GM21825 (cell line): ENCODE results near the gene MGST2.
"Not testable (repeated sequence)": the region's sequence is repeated elsewhere in the genome, so short reads cannot be mapped to it uniquely, and the experiment has no call there.

ENCODE experiments used
- ATAC-seq: cut with Tn5 transposase; IDR thresholded peaks from one replicate; pipeline ENCODE4 v1.9.1; 2021; ENCODE audit warnings: mild to moderate bottlenecking, moderate library complexity; ENCODE audit not compliant: unreplicated experiment

Gene MGST2

DNA sequence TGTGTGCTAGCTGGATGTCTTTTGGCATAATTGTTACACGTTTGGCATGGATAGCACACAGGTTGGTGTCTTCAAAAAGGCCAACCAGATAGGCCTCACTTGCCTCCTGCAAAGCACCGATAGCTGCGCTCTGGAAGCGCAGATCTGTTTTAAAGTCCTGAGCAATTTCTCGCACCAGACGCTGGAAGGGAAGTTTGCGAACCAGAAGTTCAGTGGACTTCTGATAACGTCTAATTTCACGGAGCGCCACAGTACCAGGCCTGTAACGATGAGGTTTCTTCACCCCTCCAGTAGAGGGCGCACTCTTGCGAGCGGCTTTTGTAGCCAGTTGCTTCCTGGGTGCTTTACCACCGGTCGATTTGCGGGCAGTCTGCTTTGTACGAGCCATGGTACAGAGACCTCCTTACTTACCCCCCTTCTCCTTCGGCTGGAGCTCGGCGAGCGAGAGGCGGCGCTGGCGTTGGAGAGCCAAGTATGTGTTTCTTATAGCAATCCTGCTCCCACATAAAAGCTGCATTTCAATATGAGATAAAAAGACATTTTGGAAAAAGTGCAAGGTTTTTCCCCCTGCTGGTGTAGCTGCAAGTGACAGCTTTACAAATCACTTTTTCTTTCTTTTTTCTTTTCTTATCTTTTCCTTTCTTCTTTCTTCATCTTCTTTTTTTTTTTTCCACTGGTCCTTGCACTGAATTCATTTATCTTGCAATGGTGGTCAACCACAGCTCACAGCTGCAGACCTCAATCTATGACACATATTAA lies 32.7 kb downstream of the MGST2 start:
- not testable (repeated sequence) for ATAC-seq

DNA sequence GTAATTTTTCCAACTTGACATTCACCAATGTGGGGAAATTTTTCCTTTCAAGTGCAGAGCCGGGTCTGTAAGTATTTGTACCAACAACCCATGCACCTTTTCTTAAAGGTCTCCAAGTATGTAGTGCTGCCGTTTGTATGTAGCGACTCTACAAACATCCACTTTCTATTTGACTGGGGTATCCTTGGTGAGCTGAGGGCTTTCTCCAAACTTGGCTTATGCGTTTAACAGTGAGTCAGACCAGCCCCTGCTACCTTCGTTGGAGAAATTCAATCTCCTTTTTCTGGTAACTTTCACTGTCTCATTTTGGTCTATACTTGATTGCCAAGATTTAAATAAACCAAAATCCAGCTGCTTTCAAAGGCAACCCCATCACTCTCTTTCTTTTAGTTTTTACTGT lies 34.9 kb downstream of the MGST2 start:
- no peak for ATAC-seq

DNA sequence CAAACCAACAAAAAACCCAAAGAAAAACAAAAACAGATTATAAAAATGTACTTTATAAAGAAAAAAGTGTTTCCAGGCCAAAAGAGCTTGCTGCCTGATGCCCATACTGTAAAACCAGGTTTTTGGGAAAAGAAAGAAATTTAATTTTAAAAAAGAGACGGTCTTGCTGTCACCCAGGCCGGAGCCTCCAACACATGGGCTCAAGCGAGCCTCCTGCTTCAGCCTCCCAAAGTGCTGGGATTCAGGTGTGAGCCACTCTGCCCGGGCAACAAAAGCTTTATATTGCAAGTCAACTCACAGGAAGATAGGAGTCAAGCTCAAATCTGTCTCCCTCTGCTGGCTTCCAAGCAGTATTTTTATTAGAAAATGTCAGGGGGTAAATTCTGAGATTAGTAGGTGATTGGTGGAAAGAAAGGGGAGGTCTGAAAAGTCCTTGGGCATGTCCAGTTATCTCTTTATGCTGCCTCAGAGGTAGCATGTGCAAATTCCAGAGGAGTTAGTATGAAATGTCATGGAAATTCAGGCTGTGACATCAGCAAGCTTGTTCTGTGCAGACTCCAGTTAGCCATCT lies 39.4 kb downstream of the MGST2 start:
- ATAC-seq: no peak

DNA sequence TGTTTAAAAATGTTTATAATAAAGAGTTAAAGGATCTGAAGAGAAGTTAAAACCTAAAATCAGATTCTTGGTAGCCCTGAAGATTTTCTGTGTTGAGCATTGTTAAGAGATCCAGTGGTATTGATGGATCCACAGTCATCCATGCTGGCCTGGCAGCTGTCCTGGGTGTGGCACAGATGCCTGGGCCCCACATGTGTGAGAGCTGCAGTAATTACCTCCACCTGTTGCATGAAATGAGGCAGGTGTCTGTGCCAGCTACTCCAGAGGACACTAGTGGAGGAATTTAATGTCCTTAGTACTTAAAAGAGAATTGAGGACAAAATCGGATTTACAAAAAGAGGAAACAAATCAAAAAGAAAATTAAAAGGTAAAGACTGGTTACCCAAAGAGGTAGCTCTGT lies 44.0 kb downstream of the MGST2 start:
- ATAC-seq: no peak

DNA sequence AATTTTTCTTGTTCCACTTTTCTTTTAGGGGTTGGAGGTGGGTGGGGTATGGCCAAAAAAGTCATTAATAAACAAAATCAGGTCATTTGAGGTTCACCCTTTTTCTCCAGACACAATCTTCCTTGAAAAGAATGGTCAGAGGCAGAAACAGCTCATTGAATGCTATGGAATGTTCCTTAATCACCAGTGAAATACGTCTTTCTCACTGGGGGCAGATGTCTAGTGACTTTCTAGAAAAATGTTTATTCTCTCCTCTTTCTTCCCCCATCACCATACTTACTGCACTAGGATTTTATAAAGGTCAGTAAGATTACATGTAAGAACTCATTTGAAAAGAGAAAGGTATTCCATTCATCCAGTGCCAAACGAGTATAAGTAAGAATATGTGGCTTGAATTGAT lies 44.5 kb downstream of the MGST2 start:
- ATAC-seq: no peak

DNA sequence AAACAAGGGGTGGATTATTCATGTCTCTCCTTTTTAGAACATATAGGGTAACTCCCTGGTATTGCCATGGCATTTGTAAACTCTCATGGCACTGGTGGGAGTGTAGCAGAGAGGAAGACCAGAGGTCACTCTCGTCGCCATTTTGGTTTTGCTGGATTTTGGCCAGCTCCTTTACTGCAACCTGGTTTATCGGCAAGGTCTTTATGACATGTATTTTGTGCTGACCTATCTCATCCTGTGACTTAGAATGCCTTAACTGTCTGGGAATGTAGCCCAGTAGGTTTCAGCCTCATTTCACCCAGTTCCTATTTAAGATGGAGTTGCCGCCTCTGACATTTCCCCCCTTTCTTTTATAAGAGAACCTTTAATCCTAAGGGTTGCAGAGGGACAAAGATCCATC lies 45.8 kb downstream of the MGST2 start:
- no peak for ATAC-seq

DNA sequence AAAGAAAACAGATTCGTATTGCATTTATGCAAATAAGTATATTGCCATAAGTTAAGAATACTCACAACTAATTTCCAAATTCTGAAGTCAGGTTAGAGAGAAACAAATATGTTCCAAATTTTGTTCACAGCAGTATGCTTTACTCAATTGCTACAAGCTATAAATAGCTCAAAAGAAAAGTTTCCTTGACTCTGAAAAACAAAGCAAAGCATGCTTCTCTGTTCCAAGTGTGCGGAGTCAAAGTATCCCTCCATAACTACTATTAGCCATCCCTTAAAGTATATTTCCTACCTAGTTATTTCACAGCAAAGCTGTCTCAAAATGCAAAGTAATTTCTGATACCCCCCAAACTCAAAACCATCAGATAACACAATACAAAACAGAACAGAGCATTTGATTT lies 47.3 kb downstream of the MGST2 start:
- no peak for ATAC-seq

DNA sequence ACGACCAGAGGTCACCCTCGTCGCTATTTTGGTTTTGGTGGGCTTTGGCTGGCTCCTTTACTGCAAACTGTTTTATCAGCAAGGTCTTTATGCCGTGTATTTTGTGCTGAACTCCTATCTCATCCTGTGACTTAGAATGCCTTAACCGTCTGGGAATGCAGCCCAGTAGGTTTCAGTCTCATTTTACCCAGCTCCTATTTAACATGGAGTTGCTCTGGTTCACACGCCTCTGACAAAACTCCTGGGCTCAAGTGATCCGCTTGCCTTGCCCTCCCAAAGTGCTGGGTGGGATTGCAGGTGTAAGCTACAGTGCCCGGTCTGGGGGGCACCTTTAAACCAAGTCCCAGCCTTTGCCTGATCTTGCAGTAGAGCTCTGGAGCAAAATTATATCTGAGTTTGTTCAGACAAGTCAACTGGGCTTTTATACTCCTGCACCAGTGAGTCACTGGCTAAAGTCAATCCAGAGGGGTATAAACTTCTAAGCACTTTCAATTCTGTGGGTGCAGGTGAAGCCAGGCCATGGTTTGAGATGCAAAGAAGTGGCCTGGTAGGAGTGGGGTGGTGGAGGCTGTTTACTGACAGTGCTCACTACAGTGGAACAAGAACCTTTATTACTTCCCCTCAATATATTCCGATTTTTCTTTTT lies 50.2 kb downstream of the MGST2 start:
- ATAC-seq: no peak

DNA sequence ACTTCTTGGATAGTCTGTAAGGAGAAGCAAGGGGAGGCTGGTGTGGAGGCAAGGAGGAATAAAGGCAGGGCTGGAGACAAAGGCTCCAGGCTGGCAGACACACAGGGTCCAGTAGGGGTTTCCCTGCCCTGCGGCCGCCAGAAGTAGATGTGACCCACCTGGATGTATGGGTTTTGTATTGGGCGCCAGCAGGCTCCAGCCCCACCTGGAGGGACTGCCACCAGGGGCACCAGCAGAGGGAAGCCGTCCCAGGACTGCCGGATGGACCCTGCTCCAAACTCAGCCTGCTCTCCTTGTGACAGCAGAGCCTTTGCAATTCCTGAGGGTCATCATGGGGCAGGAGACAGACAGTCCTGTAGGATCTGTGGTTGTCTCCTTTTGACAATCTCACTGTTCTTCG lies 52.7 kb downstream of the MGST2 start:
- no peak for ATAC-seq

DNA sequence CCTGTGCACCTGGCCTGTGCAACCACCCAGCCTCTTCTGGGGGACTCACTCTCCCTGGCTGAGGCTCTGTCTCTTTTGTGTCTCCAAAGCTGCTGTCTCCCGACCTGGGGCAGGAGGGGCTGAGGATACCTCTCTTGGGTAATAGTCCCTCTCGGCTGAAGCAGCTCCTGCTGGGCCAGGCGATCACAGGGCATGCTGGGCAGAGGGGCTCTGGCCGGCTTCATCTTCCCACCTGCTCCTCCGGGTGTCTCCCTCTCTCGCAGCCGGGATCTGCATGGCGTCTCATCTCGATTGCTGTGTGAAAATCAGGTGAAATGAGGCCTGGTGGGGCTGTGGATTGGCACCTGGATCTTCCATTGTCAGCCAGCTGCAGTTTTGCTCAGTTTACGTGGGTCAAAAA lies 53.2 kb downstream of the MGST2 start:
- ATAC-seq: no peak

DNA sequence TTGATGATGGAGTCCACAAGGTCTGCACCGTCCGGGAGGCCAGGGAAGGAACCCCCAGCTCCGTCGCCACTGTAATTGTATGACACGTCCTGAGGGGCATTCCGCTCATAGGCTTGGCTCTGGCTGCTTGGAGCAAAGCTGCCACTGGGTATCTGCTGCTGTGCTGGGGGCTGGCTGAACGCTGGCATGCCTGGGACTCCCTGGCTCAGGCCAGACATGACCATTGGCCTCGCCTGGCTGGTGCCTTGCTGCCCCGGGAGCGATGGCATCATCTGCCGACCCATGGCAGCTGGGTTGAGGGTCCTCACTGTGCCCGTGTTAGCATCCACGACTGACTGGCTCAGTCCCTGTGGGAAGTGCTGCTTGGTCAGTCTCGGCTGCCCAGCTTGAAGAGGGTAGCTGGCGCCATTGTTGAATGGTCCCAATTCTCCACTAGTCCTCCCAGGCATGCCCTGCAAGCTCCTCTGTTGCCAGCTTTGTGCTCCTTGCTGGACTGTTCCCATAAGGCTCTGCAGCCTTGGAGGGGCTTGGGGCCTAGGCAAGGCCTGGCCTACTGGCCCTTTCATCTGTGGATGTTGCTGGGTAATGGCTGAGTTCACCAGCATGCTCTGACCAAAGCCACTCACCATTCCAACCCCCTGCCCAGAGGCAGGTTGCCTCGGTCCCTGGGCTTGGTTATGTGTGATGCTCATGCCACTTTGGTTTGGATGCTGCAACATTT lies 53.9 kb downstream of the MGST2 start:
- ATAC-seq: no peak

DNA sequence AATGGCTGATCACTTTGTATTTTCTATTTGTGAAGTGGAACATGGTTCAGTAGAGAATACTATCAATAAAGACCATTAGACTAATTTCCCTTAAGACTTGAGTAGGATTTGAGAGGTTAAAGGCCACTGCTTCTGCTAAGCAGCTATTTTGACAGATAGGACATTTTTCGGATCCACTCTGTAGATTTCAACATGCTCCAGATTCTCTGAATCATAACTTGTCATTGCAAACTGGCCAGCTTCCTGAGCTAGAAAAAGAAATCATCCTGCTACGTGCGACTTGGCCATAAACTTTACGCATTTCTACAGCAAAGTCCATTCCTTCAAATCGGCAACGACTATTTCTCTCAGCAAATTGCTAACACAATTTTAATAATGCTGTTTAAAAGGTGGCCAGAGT lies 55.2 kb downstream of the MGST2 start:
- no peak for ATAC-seq

DNA sequence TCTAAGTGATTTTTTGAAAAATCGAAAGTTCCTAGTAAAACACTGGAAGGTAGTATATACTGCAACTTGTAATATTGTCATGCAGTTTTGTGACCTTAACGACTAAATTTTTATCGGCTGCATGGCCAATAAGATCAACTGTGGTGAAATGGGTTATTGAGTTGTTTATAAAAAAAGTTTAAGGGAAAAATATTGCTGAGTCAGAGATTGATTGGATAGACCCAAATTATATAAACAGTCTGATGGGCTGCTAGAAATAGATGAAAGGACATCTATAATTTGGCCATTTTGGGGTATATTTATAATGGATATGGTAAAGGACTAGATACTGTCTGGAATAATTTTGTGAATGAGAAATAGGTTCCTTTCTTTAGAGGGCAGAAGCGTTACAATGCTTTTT lies 56.2 kb downstream of the MGST2 start:
- ATAC-seq: no peak

DNA sequence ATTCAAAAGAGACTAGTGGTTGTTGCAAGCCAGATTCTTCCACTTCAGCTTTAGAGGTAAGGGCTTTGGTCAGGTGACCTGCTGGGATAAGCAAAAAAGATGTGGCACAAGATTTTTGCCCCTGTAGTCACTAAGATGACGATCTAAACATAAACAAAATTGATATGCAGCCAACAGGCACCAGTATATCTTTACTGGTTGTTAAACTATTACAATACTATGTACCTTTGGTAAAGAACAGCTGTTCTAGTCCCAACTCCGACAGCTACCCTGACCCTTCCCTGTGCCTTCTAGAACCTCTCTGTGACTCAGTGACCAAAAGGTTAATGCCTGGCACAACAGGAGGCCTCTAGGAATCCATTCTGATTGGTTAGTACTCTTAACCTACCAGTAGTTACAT lies 59.6 kb downstream of the MGST2 start:
- no peak for ATAC-seq

DNA sequence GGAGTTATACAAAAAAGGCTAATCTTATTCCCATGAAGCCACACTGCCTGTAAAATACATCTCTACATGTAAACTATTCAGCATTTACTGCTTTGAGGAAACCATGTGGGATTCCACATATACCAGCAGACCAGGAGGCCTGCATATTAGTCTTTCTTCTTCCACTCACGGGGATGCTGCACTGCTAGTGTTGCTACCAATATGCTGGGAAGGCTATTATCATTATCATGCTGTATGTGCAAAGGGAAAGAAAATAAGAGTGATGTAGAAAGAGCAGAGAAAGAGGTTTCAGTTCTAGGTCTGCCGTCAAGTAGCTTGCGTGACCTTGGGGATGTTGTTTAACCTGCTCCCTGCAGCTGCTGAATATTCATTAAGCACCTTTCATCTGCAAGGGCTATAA lies 61.0 kb downstream of the MGST2 start:
- ATAC-seq: no peak

DNA sequence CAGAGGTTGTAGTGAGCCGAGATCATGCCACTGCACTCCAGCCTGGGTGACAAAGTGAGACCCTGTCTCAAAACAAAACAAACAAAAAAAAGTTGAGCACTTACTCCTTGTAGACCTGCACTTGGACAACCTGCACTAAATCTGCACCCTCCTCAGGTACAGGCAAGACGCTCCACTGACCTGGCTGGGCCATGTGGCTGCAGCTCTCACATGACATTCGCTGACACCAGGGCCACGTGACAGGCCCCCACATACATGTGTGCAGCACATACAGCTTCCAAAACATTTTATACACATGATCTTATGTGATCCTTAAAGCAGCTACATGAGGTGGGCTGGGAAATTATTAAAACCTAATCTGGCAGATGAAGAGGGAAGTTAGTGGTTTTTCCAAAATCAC lies 62.5 kb downstream of the MGST2 start:
- no peak for ATAC-seq

DNA sequence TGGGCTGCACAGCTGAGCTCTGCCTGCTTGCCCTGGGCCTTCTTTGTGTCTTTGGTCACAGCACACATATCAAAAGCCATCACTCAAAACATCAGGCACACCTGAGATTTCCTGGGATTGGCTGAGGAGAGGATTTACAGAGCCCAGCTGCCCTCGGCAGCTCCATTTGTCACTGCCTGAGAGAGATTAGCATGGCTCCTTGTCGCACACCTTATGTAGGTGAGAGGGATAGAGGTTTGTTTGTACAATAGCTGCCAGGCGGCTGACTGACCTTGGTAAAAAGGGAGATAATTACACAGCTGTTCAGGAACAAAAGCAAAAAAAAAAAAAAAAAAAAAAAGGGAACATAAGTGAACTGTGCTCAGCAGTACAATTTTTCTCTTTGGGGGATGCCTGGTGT lies 63.2 kb downstream of the MGST2 start:
- no peak for ATAC-seq

DNA sequence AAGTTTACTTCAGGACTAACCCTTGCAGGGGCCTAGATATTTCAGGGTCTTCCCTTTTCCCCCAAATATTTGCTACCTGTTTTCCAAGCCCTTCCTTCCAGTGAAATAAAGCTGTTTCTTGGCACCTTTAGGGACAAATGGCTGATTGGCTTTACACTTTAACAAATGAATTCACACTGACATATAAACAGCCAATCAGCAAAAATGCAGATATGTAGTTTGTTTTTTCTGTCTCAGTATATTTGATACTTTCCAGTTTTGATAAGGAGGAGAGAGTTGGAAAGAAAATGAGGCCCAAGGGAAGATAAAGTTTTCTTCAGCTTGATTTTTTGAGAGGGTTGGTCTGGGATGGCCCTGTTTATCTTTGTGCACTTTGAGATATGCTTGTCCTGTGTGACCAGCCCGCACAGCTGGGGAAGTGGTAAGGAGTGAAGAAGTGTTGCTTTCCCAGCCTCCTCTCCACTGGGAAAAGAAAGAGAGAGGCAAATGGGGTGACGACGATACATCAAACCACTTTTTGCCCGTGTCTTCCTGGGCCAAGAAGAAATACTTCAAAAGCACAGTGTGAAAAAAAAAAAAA lies 67.5 kb downstream of the MGST2 start:
- no peak for ATAC-seq

DNA sequence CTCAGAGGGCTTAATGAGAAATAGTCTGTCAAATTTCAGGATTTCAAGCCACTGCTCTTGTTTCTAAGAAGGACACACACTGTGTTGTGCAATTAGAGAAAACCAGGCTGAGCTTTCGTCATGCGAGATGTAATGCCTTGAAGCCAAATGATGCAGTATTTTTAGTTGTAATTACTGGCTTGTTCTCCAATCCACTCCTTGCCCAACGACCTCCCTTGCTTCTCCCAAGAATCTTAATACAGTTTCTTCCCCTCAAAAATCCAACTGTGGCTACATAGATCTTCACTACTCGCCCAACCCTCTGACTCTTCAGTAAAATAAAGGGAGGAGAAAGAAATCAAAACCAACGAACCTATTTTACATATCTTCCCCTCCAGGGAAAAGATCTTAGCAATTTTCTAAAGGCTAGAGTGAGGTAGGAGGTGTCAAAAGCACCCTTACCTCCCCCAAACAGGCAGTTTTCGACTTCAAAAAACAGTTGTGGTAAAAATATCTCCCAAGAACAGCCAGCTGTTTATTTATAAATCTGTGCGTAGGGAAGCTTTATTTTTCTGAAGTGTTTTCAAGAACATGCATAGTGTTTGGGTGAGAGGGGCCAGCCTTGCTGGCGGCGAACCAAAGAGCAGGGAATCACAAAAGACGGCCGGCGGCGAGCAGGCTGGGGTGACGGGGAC lies 68.7 kb downstream of the MGST2 start:
- no peak for ATAC-seq

DNA sequence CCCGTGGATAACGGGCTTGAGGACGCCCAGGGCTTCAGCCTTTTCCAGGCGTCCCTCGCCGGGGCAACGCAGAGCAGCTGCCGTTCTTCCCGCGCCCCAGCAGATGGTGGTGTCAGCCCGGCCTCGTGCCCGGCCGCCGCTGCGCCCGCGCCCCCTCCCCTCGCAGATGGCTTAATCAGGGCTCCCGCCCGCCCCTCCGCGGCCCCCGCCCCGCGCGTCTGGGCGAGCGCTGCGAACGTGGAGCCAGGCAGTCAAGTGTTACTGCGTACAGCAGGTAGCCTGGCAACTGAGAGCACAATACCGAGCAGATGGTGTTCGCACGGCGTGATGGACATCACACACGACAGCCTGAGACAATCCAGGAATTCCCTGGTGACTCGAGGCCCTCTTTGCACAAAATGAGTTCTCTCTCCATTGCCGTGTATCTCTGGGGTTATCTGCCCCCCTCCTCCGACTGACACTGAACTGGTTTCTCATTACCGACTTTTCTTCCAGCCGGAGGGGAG lies 69.3 kb downstream of the MGST2 start:
- peak; percentile 80 for ATAC-seq
